HG03520 (cell line): ENCODE data around the gene RPS28.
"Not testable (repeated sequence)": the region's sequence is repeated elsewhere in the genome, so short reads cannot be mapped to it uniquely, and the experiment has no call there.

Experiments
- ATAC-seq: cut with Tn5 transposase; IDR thresholded peaks from one replicate; pipeline ENCODE4 v1.9.1; 2021; ENCODE audit warnings: mild to moderate bottlenecking, moderate library complexity; ENCODE audit not compliant: unreplicated experiment

Gene RPS28

GRCh38 chr19:8340341-8341096 is 19.2 kb downstream of the RPS28 start:
- ATAC-seq = no peak

DNA sequence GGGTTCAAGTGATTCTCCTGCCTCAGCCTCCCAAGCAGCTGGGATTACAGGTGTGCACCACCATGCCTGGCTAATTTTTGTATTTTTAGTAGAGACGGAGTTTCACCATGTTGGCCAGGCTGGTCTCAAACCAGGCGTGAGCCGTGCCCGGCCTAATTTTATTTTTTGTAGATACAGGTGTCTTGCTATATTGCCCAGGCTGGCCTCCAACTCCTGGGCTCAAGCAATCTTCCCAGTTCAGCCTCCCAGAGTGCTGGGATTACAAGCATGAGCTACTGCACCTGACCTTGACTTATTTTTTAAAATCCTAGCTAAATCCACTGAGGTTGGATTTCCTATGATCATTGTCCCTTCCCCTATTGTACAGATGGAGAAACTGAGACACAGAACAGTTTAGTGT is 20.2 kb downstream of the RPS28 start:
- ATAC-seq = not testable (repeated sequence)

GRCh38 chr19:8342316-8342683 is 21.0 kb downstream of the RPS28 start:
- no peak for ATAC-seq

GRCh38 chr19:8342684-8343482 is 21.6 kb downstream of the RPS28 start, which contains the start of gene KANK3:
Gene KANK3, minus strand, starts transcription at chr19:8343262. Its CDS starts 5,434 bp downstream, at chr19:8337828.
- ATAC-seq = peak; percentile 74

DNA sequence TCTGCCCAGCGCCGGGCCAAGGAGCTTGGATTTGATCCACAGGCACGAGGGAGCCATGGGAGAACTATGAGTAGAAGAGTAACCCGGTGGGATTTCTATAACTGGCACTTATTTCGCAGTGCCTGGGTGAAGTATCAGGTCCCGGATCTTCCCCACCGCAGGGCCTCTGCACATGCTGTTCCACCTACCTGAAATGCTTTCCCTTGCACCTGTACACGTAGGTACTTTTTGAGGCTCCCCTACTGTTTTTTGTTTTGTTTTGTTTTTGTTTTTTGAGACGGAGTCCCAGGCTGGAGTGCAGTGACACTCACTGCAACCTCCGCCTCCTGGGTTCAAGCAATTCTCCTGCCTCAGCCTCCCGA is 22.2 kb downstream of the RPS28 start:
- ATAC-seq = no peak

GRCh38 chr19:8349629-8350372 is 28.5 kb downstream of the RPS28 start:
- not testable (repeated sequence) for ATAC-seq

GRCh38 chr19:8352134-8352827 is 31.0 kb downstream of the RPS28 start:
- no peak for ATAC-seq

- ATAC-seq = not testable (repeated sequence)
Measured at GRCh38 chr19:8352845-8353244, 31.5 kb downstream of the RPS28 start.

GRCh38 chr19:8355631-8356402 is 34.5 kb downstream of the RPS28 start:
- no peak for ATAC-seq

DNA sequence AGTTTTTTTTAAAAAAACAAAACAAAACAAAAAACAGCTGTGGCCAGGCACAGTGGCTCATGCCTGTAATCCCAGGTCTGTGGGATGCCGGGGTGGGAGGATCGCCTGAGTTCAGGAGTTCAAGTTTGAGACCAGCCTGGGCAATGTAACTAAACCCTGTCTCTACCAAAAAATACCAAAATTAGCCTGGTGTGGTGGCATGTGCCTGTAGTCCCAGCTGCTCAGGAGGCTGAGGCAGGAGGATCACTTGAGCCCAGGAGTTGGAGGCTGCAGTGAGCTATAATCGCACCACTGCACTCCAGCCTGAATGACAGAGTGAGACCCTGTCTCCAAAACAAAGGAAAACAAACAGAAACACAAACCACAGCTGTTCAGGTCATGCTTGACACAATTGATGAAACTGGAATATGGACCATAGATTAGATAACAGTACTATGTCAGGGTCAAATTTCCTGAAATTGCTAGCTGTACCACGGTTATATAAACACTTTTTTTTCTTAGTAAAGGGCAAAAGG is 35.8 kb downstream of the RPS28 start:
- no peak for ATAC-seq

DNA sequence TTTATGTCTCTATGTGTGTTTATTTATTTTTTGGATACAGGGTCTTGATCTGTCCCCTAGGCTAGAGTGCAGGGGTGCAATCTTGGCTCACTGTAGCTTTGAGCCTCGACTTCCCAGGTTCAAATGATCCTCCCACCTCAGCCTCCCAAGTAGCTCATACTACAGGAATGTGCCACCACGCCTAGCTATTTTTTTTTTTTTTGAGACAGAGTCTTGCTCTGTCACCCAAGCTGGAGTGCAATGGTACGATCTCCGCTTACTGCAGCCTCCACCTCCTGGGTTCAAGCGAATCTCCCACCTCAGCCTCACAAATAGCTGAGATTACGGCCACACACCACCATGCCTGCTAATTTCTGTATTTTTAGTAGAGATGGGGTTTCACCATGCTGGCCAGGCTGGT is 37.7 kb downstream of the RPS28 start:
- no peak for ATAC-seq

DNA sequence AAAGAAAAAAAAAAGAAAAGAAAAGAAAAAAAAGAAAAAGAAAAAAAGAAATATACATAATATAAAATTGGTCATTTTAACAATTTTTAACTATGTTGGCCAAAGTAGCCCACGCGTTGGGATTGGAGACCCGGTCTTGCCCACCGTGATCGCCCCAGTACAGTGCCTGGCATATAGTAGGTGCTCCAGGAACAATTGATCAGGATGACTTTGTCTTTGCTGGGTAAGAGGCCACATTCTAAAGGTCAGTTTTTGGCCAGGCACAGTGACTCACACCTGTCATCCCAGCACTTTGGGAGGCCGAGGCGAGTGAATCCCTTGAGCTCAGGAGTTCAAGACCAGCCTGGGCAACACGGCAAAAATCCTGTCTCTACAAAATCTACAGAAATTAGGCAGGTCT is 38.9 kb downstream of the RPS28 start:
- ATAC-seq = no peak

DNA sequence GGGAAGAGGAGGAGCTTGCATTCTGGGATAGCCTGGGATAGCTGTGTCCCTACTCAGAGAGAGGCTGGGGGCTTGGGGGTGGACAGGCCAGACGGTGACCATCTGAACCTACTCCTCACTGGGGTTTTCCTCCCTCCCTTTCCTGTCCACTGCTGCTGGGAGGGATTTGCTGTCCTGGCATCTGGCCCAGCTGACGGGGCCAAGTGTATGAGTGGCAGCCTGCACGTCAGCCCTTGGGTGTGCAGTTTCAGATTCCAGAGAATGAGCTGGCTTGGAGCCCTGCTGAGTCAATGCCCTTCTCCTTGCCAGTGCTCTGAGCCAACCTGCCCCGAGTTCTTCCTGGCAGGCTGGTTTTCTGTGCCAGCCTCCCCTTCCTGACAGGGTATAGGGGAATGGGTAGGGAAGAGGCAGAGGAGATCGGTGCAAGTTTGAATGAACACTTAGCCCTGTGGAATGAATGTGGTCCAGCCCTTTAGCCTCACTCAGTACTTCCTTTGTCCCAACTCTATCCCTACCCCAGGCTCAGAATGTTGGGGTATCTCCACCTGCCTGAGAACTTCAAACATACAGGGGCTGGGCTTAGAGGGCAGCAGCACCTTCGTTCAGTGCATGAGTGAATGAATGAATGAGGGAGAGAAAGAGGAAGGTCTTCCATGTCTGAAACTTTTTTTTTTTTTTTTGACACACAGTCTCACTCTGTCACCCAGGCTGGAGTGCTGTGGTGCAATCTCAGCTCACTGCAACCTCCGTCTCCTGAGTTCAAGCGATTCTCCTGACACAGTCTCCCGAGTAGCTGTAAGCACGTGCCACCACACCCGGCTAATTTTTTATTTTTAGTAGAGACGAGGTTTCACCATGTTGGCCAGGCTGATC is 40.9 kb downstream of the RPS28 start:
- no peak for ATAC-seq

DNA sequence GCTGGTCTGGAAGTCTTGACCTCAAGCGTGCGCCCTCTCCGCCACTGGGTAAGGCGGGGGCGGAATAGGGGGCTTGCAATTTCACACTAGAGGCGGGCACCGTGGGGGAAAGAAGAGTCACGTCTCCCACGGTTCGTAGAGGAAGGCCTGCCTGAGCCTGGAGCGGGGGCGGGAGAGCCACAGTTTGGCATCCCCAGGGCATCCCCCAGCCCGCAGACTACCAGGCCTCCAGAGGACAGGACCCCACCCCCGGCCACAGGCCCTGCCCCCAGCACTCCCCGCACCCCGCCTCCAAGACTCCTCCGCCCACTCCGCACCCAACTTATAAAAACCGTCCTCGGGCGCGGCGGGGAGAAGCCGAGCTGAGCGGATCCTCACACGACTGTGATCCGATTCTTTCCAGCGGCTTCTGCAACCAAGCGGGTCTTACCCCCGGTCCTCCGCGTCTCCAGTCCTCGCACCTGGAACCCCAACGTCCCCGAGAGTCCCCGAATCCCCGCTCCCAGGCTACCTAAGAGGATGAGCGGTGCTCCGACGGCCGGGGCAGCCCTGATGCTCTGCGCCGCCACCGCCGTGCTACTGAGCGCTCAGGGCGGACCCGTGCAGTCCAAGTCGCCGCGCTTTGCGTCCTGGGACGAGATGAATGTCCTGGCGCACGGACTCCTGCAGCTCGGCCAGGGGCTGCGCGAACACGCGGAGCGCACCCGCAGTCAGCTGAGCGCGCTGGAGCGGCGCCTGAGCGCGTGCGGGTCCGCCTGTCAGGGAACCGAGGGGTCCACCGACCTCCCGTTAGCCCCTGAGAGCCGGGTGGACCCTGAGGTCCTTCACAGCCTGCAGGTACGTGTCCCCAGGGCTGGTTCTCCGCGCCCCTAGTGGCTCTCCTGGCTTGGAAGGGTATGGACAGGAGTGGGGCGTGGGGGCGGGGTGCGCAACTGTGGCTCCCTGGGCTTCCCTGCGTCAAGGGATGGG is 42.8 kb downstream of the RPS28 start, which contains the start of gene ANGPTL4:
TSS of gene ANGPTL4 (plus strand) at position 353 of the 969 bp plus-strand sequence. CDS start at position 520, 167 bp downstream.
- no peak for ATAC-seq

GRCh38 chr19:8366121-8366581 is 44.9 kb downstream of the RPS28 start:
- ATAC-seq = no peak

DNA sequence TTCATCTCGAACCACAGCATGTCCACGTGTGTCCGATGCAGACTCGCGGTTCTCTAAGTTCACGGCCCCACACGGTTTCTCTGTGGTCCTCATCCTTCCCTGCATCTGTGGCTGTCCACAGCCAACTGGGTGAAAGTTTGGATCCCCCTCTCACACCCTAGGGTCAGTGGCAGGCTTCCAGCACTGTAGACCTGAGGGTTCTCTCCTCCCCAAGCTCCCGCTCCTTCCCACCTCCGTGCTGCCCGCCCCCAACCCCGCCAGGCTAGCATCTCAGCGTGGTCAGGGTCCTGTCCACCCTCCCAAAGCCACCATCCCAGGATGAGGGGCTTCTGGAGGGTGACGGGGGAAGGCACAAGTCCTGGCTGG is 45.6 kb downstream of the RPS28 start:
- no peak for ATAC-seq

DNA sequence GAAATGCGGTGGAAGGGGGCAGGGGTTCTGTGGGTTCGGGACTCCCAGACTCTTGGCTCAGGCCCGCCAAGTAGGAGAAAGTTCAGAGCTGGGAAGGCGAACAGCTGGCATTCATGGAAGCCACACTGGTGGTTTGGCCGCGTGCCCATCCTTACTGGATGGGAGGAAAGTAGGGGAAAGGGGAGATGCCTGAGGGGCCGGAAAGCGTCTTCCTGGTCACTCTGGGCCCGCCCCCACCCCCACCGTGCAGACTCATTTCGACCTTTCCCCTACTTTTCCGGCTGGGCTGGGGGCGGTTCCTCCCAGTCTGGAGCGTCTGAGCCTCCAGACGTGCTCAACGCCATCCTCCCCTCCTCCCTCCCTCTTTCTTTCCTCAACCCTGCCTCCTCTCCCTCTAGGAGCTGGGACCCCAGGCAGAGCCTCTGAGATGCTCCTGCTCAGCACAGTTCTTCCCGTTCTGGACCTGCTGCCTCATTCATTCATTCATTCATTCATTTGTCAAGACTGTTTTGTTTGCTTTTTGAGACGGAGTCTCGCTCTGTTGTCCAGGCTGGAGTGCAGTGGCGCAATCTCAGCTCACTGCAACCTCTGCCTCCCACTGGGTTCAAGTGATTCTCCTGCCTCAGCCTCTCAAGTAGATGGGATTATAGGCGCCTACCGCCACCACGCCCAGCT is 46.2 kb downstream of the RPS28 start:
- ATAC-seq = no peak
